GM18858 (cell line): Measurements from ENCODE around the gene GSE1.
"Not testable (repeated sequence)": the region's sequence is repeated elsewhere in the genome, so short reads cannot be mapped to it uniquely, and the experiment has no call there.

ENCODE experiments used
- ATAC-seq: cut with Tn5 transposase; IDR thresholded peaks from one replicate; pipeline ENCODE4 v1.9.1; 2021; ENCODE audit not compliant: unreplicated experiment

GSE1 gene

GRCh38 chr16:85589688-85590505 lies 23.2 kb upstream of the GSE1 start:
- no peak for ATAC-seq

GRCh38 chr16:85590506-85590832 lies 22.7 kb upstream of the GSE1 start:
- no peak for ATAC-seq

- ATAC-seq: no peak
Measured at GRCh38 chr16:85591381-85591780, 21.7 kb upstream of the GSE1 start.

GRCh38 chr16:85592277-85592676 lies 20.8 kb upstream of the GSE1 start:
- ATAC-seq: not testable (repeated sequence)

- no peak for ATAC-seq
Measured at GRCh38 chr16:85592700-85593493, 20.2 kb upstream of the GSE1 start.

GRCh38 chr16:85593494-85594221 lies 19.5 kb upstream of the GSE1 start:
- no peak for ATAC-seq

- no peak for ATAC-seq
Measured at GRCh38 chr16:85594273-85594977, 18.7 kb upstream of the GSE1 start.

GRCh38 chr16:85594978-85595661 lies 18.0 kb upstream of the GSE1 start:
- ATAC-seq: no peak

- ATAC-seq: no peak
Measured at GRCh38 chr16:85595812-85596502, 17.2 kb upstream of the GSE1 start.

GRCh38 chr16:85598141-85598540 lies 15.0 kb upstream of the GSE1 start:
- no peak for ATAC-seq

GRCh38 chr16:85600078-85600477 lies 13.0 kb upstream of the GSE1 start:
- ATAC-seq: no peak

GRCh38 chr16:85600530-85601271 lies 12.4 kb upstream of the GSE1 start:
- ATAC-seq: no peak

GRCh38 chr16:85601272-85601639 lies 11.9 kb upstream of the GSE1 start:
- no peak for ATAC-seq

- no peak for ATAC-seq
Measured at GRCh38 chr16:85601730-85602401, 11.3 kb upstream of the GSE1 start.

GRCh38 chr16:85602402-85603202 lies 10.5 kb upstream of the GSE1 start:
- no peak for ATAC-seq

GRCh38 chr16:85603203-85603755 lies 9.8 kb upstream of the GSE1 start:
- no peak for ATAC-seq

GRCh38 chr16:85604145-85604705 lies 8.9 kb upstream of the GSE1 start:
- ATAC-seq: no peak
